NCI-H526 treated with DMSO at 0.1 percent for 48 hours (cell line): ENCODE results near the gene GNAQ.

Experiments
- DNase-seq: peaks from one replicate; lab custom pipeline; 2025; lab: John Stamatoyannopoulos, UW

The GNAQ gene

GRCh38 chr9:78003730-78004129, 27.9 kb downstream of the GNAQ start:
- no peak for DNase-seq

GRCh38 chr9:78001946-78002731, 29.5 kb downstream of the GNAQ start:
- no peak for DNase-seq

GRCh38 chr9:78000221-78000620, 31.4 kb downstream of the GNAQ start:
- no peak for DNase-seq

GRCh38 chr9:77999231-77999631, 32.4 kb downstream of the GNAQ start:
- DNase-seq = no peak

GRCh38 chr9:77997611-77998284, 33.9 kb downstream of the GNAQ start:
- peak; percentile 51 for DNase-seq

GRCh38 chr9:77996696-77997095, 34.9 kb downstream of the GNAQ start:
- no peak for DNase-seq

- DNase-seq = no peak
Measured at GRCh38 chr9:77991191-77991590, 40.4 kb downstream of the GNAQ start.

- DNase-seq = no peak
Measured at GRCh38 chr9:77989909-77990308, 41.7 kb downstream of the GNAQ start.

- DNase-seq = no peak
Measured at GRCh38 chr9:77989458-77989857, 42.2 kb downstream of the GNAQ start.

GRCh38 chr9:77988630-77989029, 43.0 kb downstream of the GNAQ start:
- DNase-seq = no peak

- DNase-seq = no peak
Measured at GRCh38 chr9:77987880-77988525, 43.6 kb downstream of the GNAQ start.

GRCh38 chr9:77987081-77987656, 44.4 kb downstream of the GNAQ start:
- DNase-seq = no peak

- no peak for DNase-seq
Measured at GRCh38 chr9:77985996-77986395, 45.6 kb downstream of the GNAQ start.

GRCh38 chr9:77983320-77983662, 48.3 kb downstream of the GNAQ start:
- DNase-seq = no peak

- no peak for DNase-seq
Measured at GRCh38 chr9:77982581-77983319, 48.9 kb downstream of the GNAQ start.

- no peak for DNase-seq
Measured at GRCh38 chr9:77981907-77982306, 49.7 kb downstream of the GNAQ start.

GRCh38 chr9:77981332-77981731, 50.3 kb downstream of the GNAQ start:
- peak; percentile 8 for DNase-seq

- no peak for DNase-seq
Measured at GRCh38 chr9:77980622-77981021, 51.0 kb downstream of the GNAQ start.

GRCh38 chr9:77978086-77978781, 53.4 kb downstream of the GNAQ start:
- DNase-seq = no peak

GRCh38 chr9:77977210-77977611, 54.4 kb downstream of the GNAQ start:
- DNase-seq = no peak

GRCh38 chr9:77975806-77976205, 55.8 kb downstream of the GNAQ start:
- DNase-seq = no peak

- DNase-seq = no peak
Measured at GRCh38 chr9:77975036-77975435, 56.6 kb downstream of the GNAQ start.
